MM.1S (cell line): Measurements from ENCODE around the gene HDAC1.

ENCODE experiments used
- CTCF ChIP-seq: fragments of 300-600 bp; sonication (generic); IDR thresholded peaks from 2 replicates; pipeline ENCODE4 v1.5.1; 2016; ENCODE audit warnings: antibody characterized with exemption, low read length, mixed read lengths
- EZH2 ChIP-seq: fragments of 300-600 bp; sonication (generic); optimal IDR thresholded peaks from 2 replicates; pipeline ENCODE3; 2017; ENCODE audit warnings: low read depth, mild to moderate bottlenecking, antibody characterized with exemption, low read length, mixed read lengths

- TF ChIP-seq CTCF: no peak
- TF ChIP-seq EZH2: no peak
Observed at GRCh38 chr1:32291145-32291707, 657 bp upstream of the HDAC1 start.
